Uterus (tissue), 2 donors: ENCODE data around the gene KCNG1.

ENCODE experiments used
- POLR2A ChIP-seq, 2 donors: fragments of 450-650 bp; IDR thresholded peaks; one replicate each; pipeline ENCODE4 v1.6.1; 2016; ENCODE audit warnings: antibody characterized with exemption in 2 of 2, mild to moderate bottlenecking in 1 of 2, moderate library complexity in 1 of 2
- TF ChIP-seq, protein P1 (sequence below), 4 experiments: fragments of 200-600 bp in 2 of 4; fragments of 450-650 bp in 2 of 4; sonication (generic) in 2 of 4; IDR thresholded peaks; one replicate each; pipeline ENCODE4 v1.5.1; 2016 to 2019; ENCODE audit warnings: antibody characterized with exemption in 4 of 4, mild to moderate bottlenecking in 2 of 4, moderate library complexity in 1 of 4

DNA sequence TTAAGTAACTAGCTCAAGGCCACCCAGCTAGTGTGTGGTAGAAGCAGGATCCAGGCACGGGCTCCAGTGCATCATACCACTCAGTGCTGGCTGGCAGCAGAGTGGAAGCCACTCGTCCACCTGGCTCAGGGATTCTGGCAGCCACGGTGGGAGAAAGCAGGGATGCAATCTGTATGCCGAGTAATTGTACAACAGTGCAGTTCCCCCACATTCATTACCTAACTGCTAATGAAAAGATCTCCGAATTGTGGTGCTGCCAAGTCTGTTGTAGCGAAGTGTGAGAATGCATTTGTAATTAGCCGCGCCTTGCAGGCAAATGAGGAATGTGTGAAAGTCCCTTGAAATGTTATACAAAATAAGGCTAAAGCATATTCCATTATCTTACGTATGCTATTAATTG is 29.0 kb downstream of the KCNG1 start:
- no peak for TF ChIP-seq POLR2A (IDR thresholded peaks at IDR 0.05)
- TF ChIP-seq, protein P1, sequence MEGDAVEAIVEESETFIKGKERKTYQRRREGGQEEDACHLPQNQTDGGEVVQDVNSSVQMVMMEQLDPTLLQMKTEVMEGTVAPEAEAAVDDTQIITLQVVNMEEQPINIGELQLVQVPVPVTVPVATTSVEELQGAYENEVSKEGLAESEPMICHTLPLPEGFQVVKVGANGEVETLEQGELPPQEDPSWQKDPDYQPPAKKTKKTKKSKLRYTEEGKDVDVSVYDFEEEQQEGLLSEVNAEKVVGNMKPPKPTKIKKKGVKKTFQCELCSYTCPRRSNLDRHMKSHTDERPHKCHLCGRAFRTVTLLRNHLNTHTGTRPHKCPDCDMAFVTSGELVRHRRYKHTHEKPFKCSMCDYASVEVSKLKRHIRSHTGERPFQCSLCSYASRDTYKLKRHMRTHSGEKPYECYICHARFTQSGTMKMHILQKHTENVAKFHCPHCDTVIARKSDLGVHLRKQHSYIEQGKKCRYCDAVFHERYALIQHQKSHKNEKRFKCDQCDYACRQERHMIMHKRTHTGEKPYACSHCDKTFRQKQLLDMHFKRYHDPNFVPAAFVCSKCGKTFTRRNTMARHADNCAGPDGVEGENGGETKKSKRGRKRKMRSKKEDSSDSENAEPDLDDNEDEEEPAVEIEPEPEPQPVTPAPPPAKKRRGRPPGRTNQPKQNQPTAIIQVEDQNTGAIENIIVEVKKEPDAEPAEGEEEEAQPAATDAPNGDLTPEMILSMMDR (IDR thresholded peaks at IDR 0.05), result no peak
